ENCODE data around the gene TADA1.
"Not testable (repeated sequence)": the region's sequence is repeated elsewhere in the genome, so short reads cannot be mapped to it uniquely, and the experiment has no call there.

The TADA1 gene

GRCh38 chr1:166895766-166896165 lies 19.7 kb upstream of the TADA1 start:
- DNase-seq (ENCODE audit: low read depth in 2 of 2), result no peak

- DNase-seq (ENCODE audit: low read depth in 2 of 2), result no peak
Measured at GRCh38 chr1:166889776-166890175, 13.7 kb upstream of the TADA1 start.

DNA sequence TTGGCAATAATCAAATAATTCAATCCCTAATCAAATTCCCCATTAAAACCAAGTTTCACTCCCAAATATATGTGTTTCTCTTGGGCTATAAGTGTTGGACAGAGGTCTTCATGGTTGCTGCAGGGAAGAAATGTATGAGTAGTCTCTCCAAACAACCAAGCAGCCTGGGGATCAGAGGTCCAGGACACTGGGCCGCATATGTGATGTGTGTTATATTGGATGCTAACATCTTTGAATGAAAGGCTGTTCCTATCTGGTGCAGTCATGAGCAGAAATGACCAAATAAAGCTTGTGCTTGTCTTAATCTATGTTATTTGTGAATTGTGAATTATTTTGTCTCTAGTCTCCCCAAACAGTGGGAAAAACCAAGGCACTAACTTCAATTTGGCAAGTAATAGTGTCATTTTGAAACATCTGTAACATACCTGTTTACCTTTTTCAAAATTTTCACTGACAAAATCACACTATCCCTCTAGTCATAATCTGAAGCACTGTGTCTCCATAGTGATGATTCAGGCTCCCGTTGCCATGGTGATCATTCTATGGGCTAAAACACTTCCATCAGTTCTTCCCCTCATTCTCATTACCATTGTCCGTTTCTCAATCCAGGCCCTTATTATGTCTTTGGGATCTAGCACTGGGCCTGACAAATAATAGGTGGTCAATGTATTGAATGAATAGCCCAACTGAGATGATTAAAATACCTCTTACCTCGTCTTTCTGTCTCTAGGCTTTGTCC lies 12.5 kb upstream of the TADA1 start:
- no peak for DNase-seq (ENCODE audit: low read depth in 2 of 2)

- no peak for DNase-seq (ENCODE audit: low read depth in 2 of 2)
Measured at GRCh38 chr1:166884971-166885370, 8.9 kb upstream of the TADA1 start.

DNA sequence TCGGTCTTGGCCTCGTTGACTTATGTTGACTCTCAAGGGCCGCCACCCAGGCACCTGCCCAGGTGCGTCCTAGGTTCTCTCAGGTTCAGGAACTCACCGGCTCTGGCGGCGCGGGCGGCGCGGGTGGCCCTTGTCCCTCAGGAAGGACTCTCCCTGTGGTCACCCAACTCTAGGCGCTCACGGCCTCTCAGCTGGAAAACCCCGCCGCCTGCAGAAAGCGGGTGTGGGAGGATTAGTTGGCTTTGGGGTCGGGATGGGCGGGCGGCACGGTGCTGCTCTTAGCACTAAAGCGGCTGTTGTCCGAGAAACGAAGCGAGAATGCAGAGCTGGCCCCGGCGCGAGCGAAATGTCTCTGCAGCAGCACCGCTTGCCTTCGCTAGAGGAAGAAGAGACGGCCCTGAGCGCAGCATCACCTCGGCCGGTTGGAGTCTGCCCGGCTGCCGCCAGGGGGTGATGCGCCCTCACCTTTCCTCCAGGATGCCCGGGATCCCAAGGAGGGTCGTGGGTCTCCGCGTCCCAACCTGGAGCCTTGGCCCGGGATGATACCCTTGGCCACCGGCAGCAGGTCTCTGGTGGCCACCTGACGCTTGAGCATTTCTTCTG lies 8.1 kb upstream of the TADA1 start:
- no peak for DNase-seq (ENCODE audit: low read depth in 2 of 2)

DNA sequence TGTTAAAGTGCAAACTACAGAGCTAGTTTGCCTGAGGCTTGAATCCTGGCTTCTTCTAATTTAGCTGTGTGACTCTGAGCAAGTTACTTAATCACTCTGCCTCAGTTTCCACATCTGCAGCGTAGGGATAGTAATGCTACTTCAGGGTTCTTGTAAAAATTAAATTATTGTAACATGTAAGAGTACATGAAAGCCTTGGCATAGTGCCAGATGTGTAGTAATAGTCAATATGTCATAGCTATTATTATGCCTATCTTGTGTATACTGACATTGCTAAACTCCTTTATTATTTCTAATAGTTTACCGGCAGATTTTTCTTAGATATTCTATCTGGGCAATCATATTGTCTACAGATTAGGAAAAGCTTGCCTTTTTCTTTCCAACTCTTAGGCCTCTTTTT lies 6.8 kb upstream of the TADA1 start:
- DNase-seq (ENCODE audit: low read depth in 2 of 2), result no peak

DNA sequence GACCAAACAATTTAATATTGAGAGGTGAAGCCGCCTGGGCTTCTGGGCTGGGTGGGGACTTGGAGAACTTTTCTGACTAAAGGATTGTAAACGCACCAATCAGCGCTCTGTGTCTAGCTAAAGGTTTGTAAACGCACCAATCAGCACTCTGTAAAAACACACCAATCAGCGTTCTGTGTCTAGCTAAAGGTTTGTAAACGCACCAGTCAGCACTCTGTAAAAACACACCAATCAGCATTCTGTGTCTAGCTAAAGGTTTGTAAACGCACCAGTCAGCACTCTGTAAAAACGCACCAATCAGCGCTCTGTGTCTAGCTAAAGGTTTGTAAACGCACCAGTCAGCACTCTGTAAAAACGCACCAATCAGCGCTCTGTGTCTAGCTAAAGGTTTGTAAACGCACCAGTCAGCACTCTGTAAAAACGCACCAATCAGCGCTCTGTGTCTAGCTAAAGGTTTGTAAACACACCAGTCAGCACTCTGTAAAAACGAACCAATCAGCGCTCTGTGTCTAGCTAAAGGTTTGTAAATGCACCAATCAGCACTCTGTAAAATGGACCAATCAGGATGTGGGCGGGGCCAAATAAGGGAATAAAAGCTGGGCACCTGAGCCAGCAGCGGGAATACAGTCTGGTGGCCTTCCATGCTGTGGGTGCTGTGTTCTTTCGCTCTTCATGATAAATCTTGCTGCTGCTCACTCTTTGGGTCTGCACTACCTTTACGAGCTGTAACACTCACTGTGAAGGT lies 2.3 kb upstream of the TADA1 start:
- DNase-seq (ENCODE audit: low read depth in 2 of 2), result not testable (repeated sequence)

DNA sequence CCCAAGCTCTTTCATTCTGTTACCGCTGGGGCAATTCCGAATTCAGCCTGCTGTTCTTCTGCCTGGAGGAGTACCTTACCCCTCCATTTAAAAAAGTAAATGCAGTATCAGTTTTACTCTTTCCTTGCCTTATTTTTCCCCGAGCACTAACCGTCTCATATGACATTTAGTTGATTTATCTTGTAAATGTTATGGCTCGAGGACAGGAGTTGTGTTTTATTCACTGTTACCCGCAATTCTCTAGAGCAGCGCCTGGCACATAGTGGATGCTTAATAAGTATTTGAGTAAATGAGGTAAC lies 425 bp upstream of the TADA1 start:
- DNase-seq (ENCODE audit: low read depth in 2 of 2), result no peak

- DNase-seq (ENCODE audit: low read depth in 2 of 2), result no peak
Measured at GRCh38 chr1:166875302-166875733, 746 bp downstream of the TADA1 start.

DNA sequence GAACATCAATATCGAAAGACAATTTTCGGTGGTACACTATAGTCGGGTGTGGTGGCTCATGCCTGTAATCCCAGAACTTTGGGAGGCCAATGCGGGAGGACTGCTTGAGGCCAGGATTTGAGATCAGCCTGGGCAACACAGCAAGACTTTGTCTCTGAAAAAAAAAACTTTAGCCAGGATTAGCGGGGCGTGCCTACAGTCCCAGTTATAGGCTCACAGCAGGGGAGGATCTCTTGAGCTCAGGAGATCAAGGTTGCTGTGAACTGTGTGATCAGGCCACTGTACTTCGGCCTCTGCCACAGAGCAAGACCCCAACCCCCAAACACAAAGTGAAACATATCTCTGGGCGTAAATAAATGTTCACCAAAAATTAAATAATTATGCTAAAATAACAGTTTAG lies 1.6 kb downstream of the TADA1 start:
- no peak for DNase-seq (ENCODE audit: low read depth in 2 of 2)

DNA sequence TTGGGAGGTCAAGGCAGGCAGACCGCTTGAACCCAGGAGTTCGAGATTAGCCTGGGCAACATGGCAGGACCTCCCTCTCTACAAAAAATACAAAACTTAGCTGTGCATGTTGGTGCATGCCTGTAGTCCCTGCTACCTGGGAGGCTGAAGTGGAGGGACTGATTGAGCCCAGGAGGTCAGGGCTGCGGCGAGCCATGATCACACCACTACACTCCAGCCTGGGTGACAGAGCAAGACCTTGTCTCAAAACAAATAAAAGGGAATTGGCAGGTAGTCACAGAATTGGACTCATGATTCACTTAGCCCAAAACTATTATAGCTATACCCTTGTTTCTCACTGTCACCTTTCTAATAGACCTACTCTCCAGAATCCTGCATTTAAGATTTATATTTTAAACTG lies 5.5 kb downstream of the TADA1 start:
- no peak for DNase-seq (ENCODE audit: low read depth in 2 of 2)

GRCh38 chr1:166869318-166870099 lies 6.6 kb downstream of the TADA1 start:
- DNase-seq (ENCODE audit: low read depth in 2 of 2), result no peak

- DNase-seq (ENCODE audit: low read depth in 2 of 2), result no peak
Measured at GRCh38 chr1:166868639-166869038, 7.4 kb downstream of the TADA1 start.

DNA sequence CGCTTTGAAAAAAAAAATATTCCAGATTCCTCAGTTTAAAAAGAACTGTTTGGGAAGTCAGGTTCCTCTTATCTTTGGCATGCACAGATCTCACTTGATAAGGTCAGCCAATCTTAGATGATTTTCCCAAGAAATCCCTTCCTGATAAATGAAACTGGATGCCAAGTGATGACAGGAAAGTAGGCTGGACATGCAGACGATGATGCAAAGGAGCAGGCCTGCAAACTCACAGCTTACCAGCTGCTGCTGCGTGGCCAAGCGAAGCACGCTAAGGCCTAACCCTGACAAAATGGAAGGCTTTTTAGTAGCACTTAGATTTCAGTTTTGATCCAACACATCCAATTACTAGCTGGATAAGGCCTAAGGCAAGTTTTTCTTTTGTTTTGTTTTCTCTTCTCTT lies 10.1 kb downstream of the TADA1 start:
- DNase-seq (ENCODE audit: low read depth in 2 of 2), result no peak

DNA sequence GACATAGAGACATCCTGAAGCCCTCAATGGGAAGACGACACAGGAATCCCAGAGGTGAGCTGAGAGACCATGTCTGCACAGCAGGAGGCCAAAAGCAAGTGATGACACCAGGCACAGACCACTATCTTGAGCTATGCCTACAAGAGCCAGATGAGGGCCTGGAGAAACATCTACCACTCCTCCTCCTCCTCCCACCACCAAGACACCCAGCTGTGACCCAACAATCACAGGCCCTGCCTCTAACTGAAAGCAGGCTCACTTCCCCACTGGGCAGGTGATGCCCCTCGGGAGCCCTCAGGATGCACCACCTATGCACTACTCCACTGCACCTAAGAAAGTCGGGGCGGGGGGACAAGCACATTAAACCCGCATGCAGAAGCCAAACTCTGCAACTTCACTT lies 16.5 kb downstream of the TADA1 start:
- DNase-seq (ENCODE audit: low read depth in 2 of 2), result no peak

- DNase-seq (ENCODE audit: low read depth in 2 of 2), result no peak
Measured at GRCh38 chr1:166858726-166859419, 17.2 kb downstream of the TADA1 start.

DNA sequence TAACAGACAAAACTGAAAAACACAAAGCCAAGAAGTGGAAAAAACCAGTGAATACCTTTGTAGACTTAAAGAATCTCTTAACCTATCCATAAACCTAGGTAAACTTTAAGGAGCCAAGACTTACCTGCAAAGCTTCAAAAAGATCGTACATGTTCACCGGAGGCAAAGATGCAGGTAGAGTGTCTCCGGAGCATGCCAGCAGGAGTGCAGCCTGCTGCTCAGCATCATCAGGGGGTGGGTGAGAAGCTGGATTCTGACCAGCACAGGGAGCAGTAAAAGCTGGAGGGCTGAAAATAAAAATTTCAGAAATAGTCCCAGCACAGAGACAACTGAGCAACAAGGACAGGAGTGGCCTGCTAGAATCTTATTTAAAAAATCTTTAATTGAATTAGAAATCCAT lies 18.1 kb downstream of the TADA1 start:
- DNase-seq (ENCODE audit: low read depth in 2 of 2), result no peak

GRCh38 chr1:166855558-166855957 lies 20.5 kb downstream of the TADA1 start:
- no peak for DNase-seq (ENCODE audit: low read depth in 2 of 2)

GRCh38 chr1:166852918-166853317 lies 23.1 kb downstream of the TADA1 start:
- no peak for DNase-seq (ENCODE audit: low read depth in 2 of 2)

DNA sequence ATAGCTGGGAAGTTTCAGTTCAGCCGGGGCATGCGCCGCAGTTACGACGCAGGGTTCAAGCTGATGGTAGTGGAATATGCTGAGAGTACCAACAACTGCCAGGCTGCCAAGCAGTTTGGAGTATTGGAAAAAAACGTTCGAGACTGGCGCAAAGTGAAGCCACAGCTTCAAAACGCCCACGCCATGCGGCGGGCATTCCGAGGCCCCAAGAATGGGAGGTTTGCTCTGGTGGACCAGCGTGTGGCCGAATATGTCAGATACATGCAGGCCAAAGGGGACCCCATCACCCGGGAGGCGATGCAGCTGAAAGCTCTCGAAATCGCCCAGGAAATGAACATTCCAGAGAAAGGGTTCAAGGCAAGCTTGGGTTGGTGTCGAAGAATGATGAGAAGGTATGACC lies 26.9 kb downstream of the TADA1 start:
- no peak for DNase-seq (ENCODE audit: low read depth in 2 of 2)

DNA sequence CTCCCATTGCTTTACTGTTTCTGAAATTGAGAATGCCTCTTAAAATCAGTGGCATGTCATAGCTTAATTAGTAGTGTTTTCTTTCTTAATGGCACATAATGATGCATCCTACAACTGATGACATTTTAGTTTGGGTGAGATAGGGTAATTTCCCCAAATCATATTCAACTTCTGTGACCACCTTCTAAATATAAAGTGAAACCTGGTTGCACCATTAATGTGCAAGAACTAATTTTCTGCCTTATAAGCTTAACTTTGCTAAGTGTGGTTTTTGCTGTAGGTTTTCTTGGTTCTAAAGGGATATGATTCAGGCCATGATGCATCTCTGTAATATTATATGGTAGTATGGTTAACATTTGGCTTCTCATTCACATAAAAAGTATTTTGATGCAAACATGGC lies 27.9 kb downstream of the TADA1 start:
- DNase-seq (ENCODE audit: low read depth in 2 of 2), result no peak

- DNase-seq (ENCODE audit: low read depth in 2 of 2), result no peak
Measured at GRCh38 chr1:166844791-166845190, 31.3 kb downstream of the TADA1 start.

Measured in stimulated activated CD8-positive, alpha-beta memory T cell treated with anti-CD3 and anti-CD28 coated beads, Interleukin-7, amount 100 ng/mL, for 4 hours (primary cell).